Measurements from ENCODE around the gene VWA3A.

VWA3A gene

GRCh38 chr16:22052980-22053379 is 39.4 kb upstream of the VWA3A start:
- Histone ChIP-seq H3K9ac (ENCODE audit: low read depth, low read length) (no peak overlapping the region), H4K20me1 (ENCODE audit: insufficient read depth, low read length) (peaks cover 5% of the 10 kb centered on the region; the same call in 1 of the 2 replicates), H3K27ac (ENCODE audit: low read length) (no peak overlapping the region), H2AFZ (ENCODE audit: low read depth, low read length) (no peak overlapping the region), H3K4me1 (ENCODE audit: insufficient read depth, low read length) (no peaks in the 10 kb centered on the region), H3K4me2 (ENCODE audit: insufficient read depth, low read length) (no peak overlapping the region), H3K36me3 (ENCODE audit: insufficient read depth, low read length) (no peaks in the 10 kb centered on the region), H3K4me3 (ENCODE audit: low read depth in 1 of 2, low read length in 2 of 2) (no peak overlapping the region), H3K27me3 (ENCODE audit: insufficient read depth, low read length, poor library complexity) (no peaks in the 10 kb centered on the region), H3K79me2 (ENCODE audit: insufficient read depth, low read length) (no peaks in the 10 kb centered on the region; the same call in 1 of the 2 replicates), H3K9me3 (ENCODE audit: insufficient read depth, low read length, severe bottlenecking) (no peaks in the 10 kb centered on the region)
- TF ChIP-seq CTCF (IDR thresholded peaks at IDR 0.05; ENCODE audit: borderline replicate concordance, extremely low read depth, low read length, poor library complexity, severe bottlenecking), result no peak
- TF ChIP-seq EZH2 (IDR thresholded peaks at IDR 0.05; ENCODE audit: borderline replicate concordance, low read depth, low read length, severe bottlenecking), result no peak
- ATAC-seq (ENCODE audit: insufficient read depth, low read depth), result no peak
- DNase-seq, result no peak

- peaks cover 5% of the 10 kb centered on the region; the same call in 1 of the 2 replicates for H4K20me1 ChIP-seq (ENCODE audit: insufficient read depth, low read length)
- no peak for TF ChIP-seq CTCF (IDR thresholded peaks at IDR 0.05; ENCODE audit: borderline replicate concordance, extremely low read depth, low read length, poor library complexity, severe bottlenecking)
- H3K36me3 ChIP-seq (ENCODE audit: insufficient read depth, low read length), result no peaks in the 10 kb centered on the region
- H2AFZ ChIP-seq (ENCODE audit: low read depth, low read length), result no peak overlapping the region
- DNase-seq (no peak), ATAC-seq (ENCODE audit: insufficient read depth, low read depth) (no peak)
- H3K79me2 ChIP-seq (ENCODE audit: insufficient read depth, low read length), result no peaks in the 10 kb centered on the region; the same call in 1 of the 2 replicates
- no peaks in the 10 kb centered on the region for H3K4me1 ChIP-seq (ENCODE audit: insufficient read depth, low read length)
- H3K4me3 ChIP-seq (ENCODE audit: low read depth in 1 of 2, low read length in 2 of 2), result no peak overlapping the region
- H3K9me3 ChIP-seq (ENCODE audit: insufficient read depth, low read length, severe bottlenecking), result no peaks in the 10 kb centered on the region
- H3K27me3 ChIP-seq (ENCODE audit: insufficient read depth, low read length, poor library complexity), result no peaks in the 10 kb centered on the region
- H3K4me2 ChIP-seq (ENCODE audit: insufficient read depth, low read length), result no peak overlapping the region
- H3K27ac ChIP-seq (ENCODE audit: low read length), result no peak overlapping the region
- no peak overlapping the region for H3K9ac ChIP-seq (ENCODE audit: low read depth, low read length)
These were observed 38.4 kb upstream of the VWA3A start for GRCh38 chr16:22053921-22054341.

GRCh38 chr16:22054847-22055590 is 37.3 kb upstream of the VWA3A start:
- H4K20me1 ChIP-seq (ENCODE audit: insufficient read depth, low read length), result peaks cover 5% of the 10 kb centered on the region; the same call in 1 of the 2 replicates
- H2AFZ ChIP-seq (ENCODE audit: low read depth, low read length), result no peak overlapping the region
- no peaks in the 10 kb centered on the region for H3K27me3 ChIP-seq (ENCODE audit: insufficient read depth, low read length, poor library complexity)
- no peaks in the 10 kb centered on the region for H3K4me1 ChIP-seq (ENCODE audit: insufficient read depth, low read length)
- H3K36me3 ChIP-seq (ENCODE audit: insufficient read depth, low read length), result no peaks in the 10 kb centered on the region
- H3K79me2 ChIP-seq (ENCODE audit: insufficient read depth, low read length), result no peaks in the 10 kb centered on the region
- ATAC-seq (ENCODE audit: insufficient read depth, low read depth) (no peak), DNase-seq (no peak)
- no peak overlapping the region for H3K4me3 ChIP-seq (ENCODE audit: low read depth in 1 of 2, low read length in 2 of 2)
- no peak overlapping the region for H3K9ac ChIP-seq (ENCODE audit: low read depth, low read length)
- TF ChIP-seq EZH2 (IDR thresholded peaks at IDR 0.05; ENCODE audit: borderline replicate concordance, low read depth, low read length, severe bottlenecking) (no peak), CTCF (IDR thresholded peaks at IDR 0.05; ENCODE audit: borderline replicate concordance, extremely low read depth, low read length, poor library complexity, severe bottlenecking) (no peak)
- no peak overlapping the region for H3K27ac ChIP-seq (ENCODE audit: low read length)
- H3K9me3 ChIP-seq (ENCODE audit: insufficient read depth, low read length, severe bottlenecking), result no peaks in the 10 kb centered on the region
- H3K4me2 ChIP-seq (ENCODE audit: insufficient read depth, low read length), result no peak overlapping the region

All from DND-41 (cell line).